Pancreas (tissue), 10 donors: ENCODE results near the gene ODF2. TPM values are rescaled to one million over a fixed set of nuclear protein-coding genes. Genes with fewer than 3 reads are reported as not detected.
"Not testable (repeated sequence)": the region's sequence is repeated elsewhere in the genome, so short reads cannot be mapped to it uniquely, and the experiment has no call there.

Experiments used
- ATAC-seq, 4 donors: fragments of 200-7000 bp; cut with Tn5 transposase; one replicate each; pipeline versions ENCODE4 v1.8.0 to v1.9.1; 2020; ENCODE audit warnings: mild to moderate bottlenecking in 4 of 4, moderate library complexity in 4 of 4
- DNase-seq, 6 donors: peaks; one replicate each; pipeline ENCODE4 v3.0.0-alpha.2; 2020
- FAIRE-seq: peaks from 2 replicates; lab custom pipeline; 2012; peaks lifted over from hg19 to GRCh38; lab: Jason Lieb, UNC
- H3K27ac ChIP-seq, 4 donors: fragments of 200-600 bp; sonication (generic); 1 replicate in 3 of 4; 2 replicates in 1 of 4; pipeline versions ENCODE4 v1.5.0 to v1.8.0; 2020
- H3K27me3 ChIP-seq, 4 donors: fragments of 200-600 bp; one replicate each; pipeline ENCODE4 v1.8.0; 2021
- H3K36me3 ChIP-seq, 3 donors: fragments of 200-600 bp; sonication (generic) in 1 of 3; one replicate each; pipeline versions ENCODE4 v1.5.0 to v1.8.0; 2020 to 2021
- H3K4me1 ChIP-seq, 3 donors: fragments of 200-600 bp; one replicate each; pipeline ENCODE4 v1.8.0; 2021
- H3K4me3 ChIP-seq, 4 donors: fragments of 200-600 bp; sonication (generic) in 2 of 4; one replicate each; pipeline versions ENCODE4 v1.5.0 to v1.8.0; 2020 to 2021
- H3K9me3 ChIP-seq, 4 donors: fragments of 200-600 bp; one replicate each; pipeline ENCODE4 v1.8.0; 2021
- WGBS, 2 donors: extraction: QIAGEN DNeasy Blood & Tissue Kit; methylation state at CpG; one replicate each; pipeline ENCODE4 v1.1.7; 2013; 5-methylcytosine and 5-hydroxymethylcytosine counted together
- intact Hi-C, 3 donors: fragments of 100-400 bp; cut with DNase I; formaldehyde crosslinking; loops; one replicate each; pipeline versions ENCODE4 v1.11.1 to v1.14.2; 2022
- polyA plus RNA-seq, 2 donors: library from polyadenylated mRNA; stranded (reverse); fragments of 200-250 nt; gene quantifications; one replicate each; pipeline ENCODE4 v1.2.3, GENCODE V29; 2013
- total RNA-seq, 6 donors: library from RNA; stranded (reverse); fragmentation: NEBNext Ultra II Directional in 4 of 6; extraction: Animal tissue kit (Norgen Biotek cat#: 25700) in 4 of 6; gene quantifications; one replicate each; pipeline versions ENCODE4 v1.2.1 to v1.2.4, GENCODE V29; 2021 to 2023
- TF ChIP-seq, protein P1 (sequence below), 4 donors: fragments of 200-600 bp; sonication (generic) in 3 of 4; IDR thresholded peaks; one replicate each; pipeline versions ENCODE4 v1.5.0 to v1.8.0; 2021; ENCODE audit warnings: antibody characterized with exemption in 4 of 4
- donor health status: healthy with polysubstance abuse.
- donor health status: DM: no; HTN: no; CAD: no; lungs with moderate emphysema.
- donor health status: DM: no; HTN: no; CAD: no.
- donor health status: control.
- donor health status: control.
- donor health status: Bipolar disorder and iron deficiency.
- donor health status: DM: yes; HTN: yes; CAD: no.
- donor health status: DM: no; HTN: no; CAD: no.
- donor health status: DM: no; HTN: no; CAD: no.
- donor health status: DM: yes; HTN: yes; CAD: no.

ODF2 gene
- total and polyA plus RNA-seq, 8 donors: 8.0 to 15.0 (median 9.8) TPM

DNA sequence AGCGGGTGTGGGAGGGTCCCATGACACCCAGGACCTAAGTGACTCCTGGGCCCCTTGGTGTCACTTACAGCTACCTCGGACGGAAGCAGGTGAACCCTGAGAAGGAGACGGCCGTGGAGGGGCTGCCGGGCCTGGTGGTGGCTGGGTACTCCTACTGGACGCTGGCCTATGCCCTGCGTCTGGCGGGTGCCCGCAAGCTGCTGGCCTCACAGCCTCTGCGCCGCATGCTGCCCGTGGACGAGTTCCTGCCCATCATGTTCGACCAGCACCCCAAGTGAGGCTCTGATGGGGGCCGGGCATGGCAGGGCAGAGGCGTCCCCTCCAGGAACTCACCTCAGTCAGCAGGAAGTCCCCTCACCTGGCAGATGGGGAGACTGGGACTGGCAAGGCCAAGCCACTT lies 21.5 kb upstream of the ODF2 start:
- no peak overlapping the region for H3K27ac ChIP-seq
- FAIRE-seq (no peak), DNase-seq (peak in 1 of 6 donors; percentile 61), ATAC-seq (no peak)
- intact Hi-C loops: no loop called here
- H3K27me3 ChIP-seq: no peaks in the 10 kb centered on the region
- WGBS, 2 donors: 90 to 94% methylated on average over 17 of the region's 17 CpGs
- no peak overlapping the region for H3K4me3 ChIP-seq
- TF ChIP-seq, protein P1, sequence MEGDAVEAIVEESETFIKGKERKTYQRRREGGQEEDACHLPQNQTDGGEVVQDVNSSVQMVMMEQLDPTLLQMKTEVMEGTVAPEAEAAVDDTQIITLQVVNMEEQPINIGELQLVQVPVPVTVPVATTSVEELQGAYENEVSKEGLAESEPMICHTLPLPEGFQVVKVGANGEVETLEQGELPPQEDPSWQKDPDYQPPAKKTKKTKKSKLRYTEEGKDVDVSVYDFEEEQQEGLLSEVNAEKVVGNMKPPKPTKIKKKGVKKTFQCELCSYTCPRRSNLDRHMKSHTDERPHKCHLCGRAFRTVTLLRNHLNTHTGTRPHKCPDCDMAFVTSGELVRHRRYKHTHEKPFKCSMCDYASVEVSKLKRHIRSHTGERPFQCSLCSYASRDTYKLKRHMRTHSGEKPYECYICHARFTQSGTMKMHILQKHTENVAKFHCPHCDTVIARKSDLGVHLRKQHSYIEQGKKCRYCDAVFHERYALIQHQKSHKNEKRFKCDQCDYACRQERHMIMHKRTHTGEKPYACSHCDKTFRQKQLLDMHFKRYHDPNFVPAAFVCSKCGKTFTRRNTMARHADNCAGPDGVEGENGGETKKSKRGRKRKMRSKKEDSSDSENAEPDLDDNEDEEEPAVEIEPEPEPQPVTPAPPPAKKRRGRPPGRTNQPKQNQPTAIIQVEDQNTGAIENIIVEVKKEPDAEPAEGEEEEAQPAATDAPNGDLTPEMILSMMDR (IDR thresholded peaks at IDR 0.05): no peak
- no peaks in the 10 kb centered on the region for H3K9me3 ChIP-seq
- no peaks in the 10 kb centered on the region for H3K36me3 ChIP-seq
- H3K4me1 ChIP-seq: no peaks in the 10 kb centered on the region

DNA sequence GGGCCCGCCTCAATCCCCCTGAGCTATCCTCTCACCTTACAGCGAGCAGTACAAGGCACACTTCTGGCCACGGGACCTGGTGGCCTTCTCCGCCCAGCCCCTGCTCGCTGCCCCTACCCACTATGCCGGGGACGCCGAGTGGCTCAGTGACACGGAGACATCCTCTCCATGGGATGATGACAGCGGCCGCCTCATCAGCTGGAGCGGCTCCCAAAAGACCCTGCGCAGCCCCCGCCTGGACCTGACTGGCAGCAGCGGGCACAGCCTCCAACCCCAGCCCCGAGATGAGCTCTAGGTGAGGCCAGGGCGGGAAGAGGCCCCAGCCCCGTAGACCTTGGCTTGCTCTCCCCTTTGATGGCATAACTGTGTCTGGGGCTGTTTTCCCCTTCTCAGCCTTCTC lies 20.2 kb upstream of the ODF2 start:
- intact Hi-C loops: no loop called here
- WGBS, 2 donors: 92% methylated on average over 18 of the region's 18 CpGs
- ATAC-seq: no peak
- Histone ChIP-seq H3K9me3 (no peaks in the 10 kb centered on the region), H3K36me3 (no peaks in the 10 kb centered on the region), H3K4me1 (no peaks in the 10 kb centered on the region), H3K27ac (no peak overlapping the region), H3K4me3 (no peak overlapping the region), H3K27me3 (no peaks in the 10 kb centered on the region)
- FAIRE-seq: no peak
- no peak for DNase-seq
- TF ChIP-seq, protein P1 (IDR thresholded peaks at IDR 0.05): no peak

DNA sequence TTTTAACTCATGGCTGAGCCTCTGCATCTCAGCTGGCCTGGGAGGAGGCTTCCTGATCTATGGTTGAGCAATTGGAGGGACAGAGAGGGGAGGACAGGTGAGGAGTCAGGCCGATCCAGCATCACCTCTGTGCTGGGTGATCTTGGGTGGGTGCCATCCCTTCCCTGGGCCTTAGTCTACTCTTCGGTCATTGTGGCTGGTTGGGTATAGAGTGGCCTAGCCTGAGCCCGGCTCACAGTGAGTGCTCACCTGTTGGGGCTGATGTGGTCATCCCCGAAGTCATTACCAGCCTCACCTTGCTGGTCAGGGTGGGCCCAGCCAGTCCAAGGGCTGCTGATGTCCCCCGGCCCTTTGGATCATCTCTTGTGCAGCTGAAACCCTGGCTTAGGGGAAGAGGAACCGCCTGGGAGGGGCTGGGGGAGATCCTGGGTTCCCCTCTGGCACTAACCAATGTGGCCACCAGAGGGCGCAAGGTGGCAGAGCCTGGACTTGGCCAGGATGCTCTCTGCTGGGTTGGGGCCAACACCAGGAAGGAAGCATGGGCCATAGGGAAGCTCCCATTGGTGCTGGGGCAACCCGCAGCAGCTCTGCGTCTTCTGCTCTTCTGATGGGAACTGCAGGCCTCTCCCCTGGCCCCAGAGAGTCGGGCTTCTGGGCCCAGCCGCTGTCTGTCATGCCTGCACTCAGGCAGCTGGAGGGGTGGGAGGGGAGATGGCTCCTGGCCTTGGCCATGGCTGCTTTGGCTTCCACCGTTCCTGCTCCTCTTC lies 17.3 kb upstream of the ODF2 start:
- no peak for FAIRE-seq
- H3K27ac ChIP-seq: no peak overlapping the region

DNA sequence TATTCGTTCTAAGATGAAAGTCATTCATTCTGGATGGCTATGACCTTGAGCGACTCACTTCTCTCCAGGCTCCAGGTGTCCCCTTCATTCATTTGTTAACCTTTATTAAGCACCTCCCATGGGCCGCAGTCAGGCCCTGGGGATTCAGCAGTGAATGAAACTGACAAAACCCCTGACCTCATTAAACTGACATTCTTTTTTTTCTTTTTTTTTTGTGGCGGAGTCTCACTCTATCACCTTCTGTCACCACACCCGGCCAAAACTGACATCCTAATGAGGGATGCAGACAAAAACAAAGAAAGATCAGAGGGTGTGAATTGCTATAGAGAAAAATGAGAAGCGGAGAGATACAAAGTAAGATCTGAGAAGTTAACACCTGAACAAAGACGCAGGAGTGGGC lies 16.5 kb upstream of the ODF2 start:
- DNase-seq (no peak), ATAC-seq (no peak), FAIRE-seq (no peak)
- no peaks in the 10 kb centered on the region for H3K36me3 ChIP-seq
- no peak overlapping the region for H3K4me3 ChIP-seq
- H3K9me3 ChIP-seq: no peaks in the 10 kb centered on the region
- intact Hi-C loops: no loop called here
- H3K27me3 ChIP-seq: no peaks in the 10 kb centered on the region
- no peak overlapping the region for H3K27ac ChIP-seq
- TF ChIP-seq, protein P1 (IDR thresholded peaks at IDR 0.05): no peak
- WGBS, 2 donors: 56 to 58% methylated on average over 7 of the region's 7 CpGs
- no peaks in the 10 kb centered on the region for H3K4me1 ChIP-seq

More for the DNA sequence above, 17.3 kb upstream of the ODF2 start:
- Histone ChIP-seq H3K9me3 (no peaks in the 10 kb centered on the region), H3K4me1 (no peaks in the 10 kb centered on the region), H3K27me3 (no peaks in the 10 kb centered on the region), H3K4me3 (no peak overlapping the region), H3K36me3 (no peaks in the 10 kb centered on the region)
- WGBS, 2 donors: 28% methylated on average over 11 to 12 of the region's 12 CpGs
- ATAC-seq: peak; percentile 87 to 99 (median 98)
- intact Hi-C loops: no loop called here
- TF ChIP-seq, protein P1 (IDR thresholded peaks at IDR 0.05): peak; percentile 94 to 98 (median 96)
- peak; percentile 78 to 98 (median 92) for DNase-seq

DNA sequence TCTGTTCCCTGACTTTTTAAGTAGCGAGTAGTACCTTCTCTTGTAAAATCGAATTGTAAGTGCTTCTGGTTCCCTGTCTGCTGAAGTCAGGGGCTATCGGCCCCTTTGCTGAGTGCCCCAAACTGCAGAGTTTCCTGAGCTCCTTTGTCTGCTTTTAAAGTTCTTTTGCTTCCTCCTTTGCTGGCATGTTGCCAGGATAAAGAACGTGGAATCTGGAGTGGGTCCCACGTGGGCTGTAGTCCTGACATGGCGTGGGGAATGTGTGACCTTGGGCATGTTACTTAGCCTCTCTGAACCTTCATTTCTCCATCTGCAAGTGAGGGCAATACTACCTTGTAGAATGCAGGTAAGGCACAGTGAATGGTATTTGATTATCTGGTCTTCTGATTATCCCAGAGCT lies 13.7 kb upstream of the ODF2 start:
- Histone ChIP-seq H3K4me3 (no peak overlapping the region), H3K4me1 (no peaks in the 10 kb centered on the region), H3K27ac (no peak overlapping the region), H3K36me3 (no peaks in the 10 kb centered on the region), H3K9me3 (no peaks in the 10 kb centered on the region), H3K27me3 (no peaks in the 10 kb centered on the region)
- FAIRE-seq (no peak), DNase-seq (no peak), ATAC-seq (no peak)
- 25 to 38% methylated on average over 6 of the region's 6 CpGs for WGBS, 2 donors
- intact Hi-C loops: no loop called here
- TF ChIP-seq, protein P1 (IDR thresholded peaks at IDR 0.05): no peak

DNA sequence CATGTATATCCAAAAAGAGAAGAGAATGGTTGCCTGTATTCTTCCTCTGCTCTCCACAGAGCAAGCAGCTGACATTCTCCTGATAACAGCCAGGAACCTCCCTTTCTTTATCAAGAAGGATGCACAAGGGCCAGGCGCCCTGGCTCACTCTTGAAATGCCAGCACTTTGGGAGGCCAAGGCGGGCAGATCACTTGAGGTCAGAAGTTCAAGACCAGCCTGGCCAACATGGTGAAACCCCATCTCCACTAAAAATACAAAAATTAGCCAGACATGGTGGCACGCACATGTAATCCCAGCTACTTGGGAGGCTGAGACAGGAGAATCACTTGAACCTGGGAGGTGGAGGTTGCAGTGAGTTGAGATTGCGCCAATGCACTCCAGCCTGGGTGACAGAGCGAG lies 9.3 kb upstream of the ODF2 start:
- H3K4me3 ChIP-seq, H3K27me3 ChIP-seq, intact Hi-C loops, H3K36me3 ChIP-seq, H3K4me1 ChIP-seq, DNase-seq, FAIRE-seq, H3K9me3 ChIP-seq, ATAC-seq, H3K27ac ChIP-seq: not testable (repeated sequence)
- WGBS, 2 donors: 93 to 96% methylated on average over 5 of the region's 5 CpGs
